CD4-positive, alpha-beta T cell treated with Interleukin-2 at 100 ng/mL for 4 hours (primary cell): ENCODE results near the gene LIMCH1.
"Not testable (repeated sequence)": the region's sequence is repeated elsewhere in the genome, so short reads cannot be mapped to it uniquely, and the experiment has no call there.

ENCODE experiments used
- DNase-seq: peaks from one replicate; pipeline ENCODE4 v3.0.0-alpha.2; 2020; ENCODE audit warnings: low spot score

LIMCH1 gene

GRCh38 chr4:41538017-41538733 is at the start of gene LIMCH1:
LIMCH1 (plus strand) TSS chr4:41538157; CDS start chr4:41605996, 67,839 bp downstream.
- DNase-seq, result no peak

GRCh38 chr4:41491081-41491576 is 46.8 kb upstream of the LIMCH1 start:
- not testable (repeated sequence) for DNase-seq

- DNase-seq, result no peak
Observed at GRCh38 chr4:41496977-41497376, 41.0 kb upstream of the LIMCH1 start.

- DNase-seq, result no peak
Observed at GRCh38 chr4:41498177-41498576, 39.8 kb upstream of the LIMCH1 start.

GRCh38 chr4:41504167-41504818 is 33.7 kb upstream of the LIMCH1 start:
- no peak for DNase-seq

- DNase-seq, result no peak
Observed at GRCh38 chr4:41505161-41505661, 32.7 kb upstream of the LIMCH1 start.

GRCh38 chr4:41506130-41506529 is 31.8 kb upstream of the LIMCH1 start:
- no peak for DNase-seq

GRCh38 chr4:41507291-41507947 is 30.5 kb upstream of the LIMCH1 start:
- DNase-seq, result no peak

- DNase-seq, result no peak
Observed at GRCh38 chr4:41509451-41509866, 28.5 kb upstream of the LIMCH1 start.

GRCh38 chr4:41510179-41510578 is 27.8 kb upstream of the LIMCH1 start:
- no peak for DNase-seq

- DNase-seq, result no peak
Observed at GRCh38 chr4:41512136-41512535, 25.8 kb upstream of the LIMCH1 start.

- no peak for DNase-seq
Observed at GRCh38 chr4:41512596-41512995, 25.4 kb upstream of the LIMCH1 start.

- DNase-seq, result no peak
Observed at GRCh38 chr4:41514169-41514568, 23.8 kb upstream of the LIMCH1 start.

- no peak for DNase-seq
Observed at GRCh38 chr4:41514766-41515481, 23.0 kb upstream of the LIMCH1 start.

- no peak for DNase-seq
Observed at GRCh38 chr4:41517121-41517520, 20.8 kb upstream of the LIMCH1 start.

GRCh38 chr4:41517747-41518146 is 20.2 kb upstream of the LIMCH1 start:
- DNase-seq, result no peak

- DNase-seq, result no peak
Observed at GRCh38 chr4:41524425-41524824, 13.5 kb upstream of the LIMCH1 start.

GRCh38 chr4:41525129-41525528 is 12.8 kb upstream of the LIMCH1 start:
- no peak for DNase-seq

- DNase-seq, result no peak
Observed at GRCh38 chr4:41526628-41527027, 11.3 kb upstream of the LIMCH1 start.

GRCh38 chr4:41528512-41529205 is 9.3 kb upstream of the LIMCH1 start:
- no peak for DNase-seq

GRCh38 chr4:41530741-41531140 is 7.2 kb upstream of the LIMCH1 start:
- DNase-seq, result no peak

- no peak for DNase-seq
Observed at GRCh38 chr4:41532336-41532735, 5.6 kb upstream of the LIMCH1 start.
